OCI-LY7 (cell line): ENCODE results near the gene PKN2.

ENCODE experiments used
- CTCF ChIP-seq: fragments of 200-600 bp; sonication (generic); conservative IDR thresholded peaks from 2 replicates; pipeline ENCODE4 v1.5.1; 2014; ENCODE audit warnings: mild to moderate bottlenecking, antibody characterized with exemption, low read length, moderate library complexity, mixed read lengths
- EZH2phosphoT487 ChIP-seq: fragments of 200-600 bp; sonication (generic); IDR thresholded peaks from 2 replicates; pipeline ENCODE4 v1.6.1; 2018; ENCODE audit warnings: low read depth, borderline replicate concordance, mild to moderate bottlenecking, mixed run types, antibody characterized with exemption, low read length, moderate library complexity, mixed read lengths

DNA sequence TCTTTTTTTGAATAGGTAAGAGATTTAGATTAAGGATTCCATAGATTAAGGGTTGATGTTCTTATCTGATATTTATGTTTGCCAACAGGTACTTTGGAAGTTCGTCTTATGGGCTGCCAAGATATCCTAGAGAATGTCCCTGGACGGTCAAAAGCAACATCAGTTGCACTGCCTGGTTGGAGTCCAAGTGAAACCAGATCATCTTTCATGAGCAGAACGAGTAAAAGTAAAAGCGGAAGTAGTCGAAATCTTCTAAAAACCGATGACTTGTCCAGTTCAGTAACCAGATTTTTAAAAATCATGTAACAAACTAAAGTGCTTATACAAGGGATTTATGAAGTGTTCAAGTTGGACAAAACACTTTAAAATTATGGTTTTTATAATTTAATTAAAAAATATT lies 100.5 kb downstream of the PKN2 start:
- no peak for TF ChIP-seq CTCF
- no peak for TF ChIP-seq EZH2phosphoT487
